Right atrium auricular region (tissue), 2 donors: ENCODE measurements around the gene MRPL53. TPM values are rescaled to one million over a fixed set of nuclear protein-coding genes. Genes with fewer than 3 reads are reported as not detected.
"Not testable (repeated sequence)": the region's sequence is repeated elsewhere in the genome, so short reads cannot be mapped to it uniquely, and the experiment has no call there.

ENCODE experiments used
- DNase-seq: peaks from one replicate; pipeline ENCODE4 v3.0.0-alpha.2; 2019; ENCODE audit warnings: low spot score
- H3K27ac ChIP-seq, 2 donors: fragments of 200-600 bp; sonication (generic); 1 replicate in 1 of 2; 2 replicates in 1 of 2; pipeline ENCODE4 v1.5.1; 2016 to 2019
- H3K27me3 ChIP-seq, 2 donors: fragments of 200-600 bp; sonication (generic); one replicate each; pipeline versions ENCODE4 v1.5.1 to v1.6.0; 2017 to 2019
- H3K36me3 ChIP-seq: fragments of 200-600 bp; sonication (generic); one replicate; pipeline ENCODE4 v1.5.1; 2016
- H3K4me1 ChIP-seq, 2 donors: fragments of 200-600 bp; sonication (generic); one replicate each; pipeline versions ENCODE4 v1.5.1 to v1.6.0; 2017 to 2019
- H3K4me3 ChIP-seq, 2 donors: fragments of 200-600 bp; sonication (generic); 1 replicate in 1 of 2; 2 replicates in 1 of 2; pipeline ENCODE4 v1.5.1; 2017 to 2019; ENCODE audit warnings: mild to moderate bottlenecking in 1 of 2, moderate library complexity in 1 of 2
- H3K9me3 ChIP-seq, 2 donors: fragments of 200-600 bp; sonication (generic); one replicate each; pipeline ENCODE4 v1.5.1; 2019
- CTCF ChIP-seq, 2 donors: fragments of 200-600 bp; sonication (generic); IDR thresholded peaks; one replicate each; pipeline ENCODE4 v1.5.1; 2019; ENCODE audit warnings: antibody characterized with exemption in 2 of 2
- total RNA-seq, 2 donors: library from RNA; depleted of rRNA; stranded (reverse); fragments of >200 nt; gene quantifications; one replicate each; pipeline ENCODE4 v1.1.0, GENCODE V29; 2016

MRPL53 gene
- total RNA-seq, 2 donors from 2014 or later = 19.8 to 81.4 TPM

GRCh38 chr2:74472945-74473258, 422 bp upstream of the MRPL53 start:
- peaks cover 15% of the 10 kb centered on the region for H3K36me3 ChIP-seq
- H3K27me3 ChIP-seq = no peaks in the 10 kb centered on the region
- no peaks in the 10 kb centered on the region for H3K9me3 ChIP-seq
- peak overlapping the region; percentile 66 to 68 for H3K4me3 ChIP-seq
- TF ChIP-seq CTCF (IDR thresholded peaks at IDR 0.05) = no peak
- DNase-seq = no peak
- H3K4me1 ChIP-seq = peaks cover 0 to 20% of the 10 kb centered on the region in 2 donors
- H3K27ac ChIP-seq = peak overlapping the region; percentile 79 to 90

- H3K36me3 ChIP-seq = peaks cover 15% of the 10 kb centered on the region
- no peak for TF ChIP-seq CTCF (IDR thresholded peaks at IDR 0.05)
- H3K4me3 ChIP-seq = peak overlapping the region; percentile 66 to 68
- H3K27me3 ChIP-seq = no peaks in the 10 kb centered on the region
- H3K9me3 ChIP-seq = no peaks in the 10 kb centered on the region
- H3K27ac ChIP-seq = peak overlapping the region; percentile 79 to 90
- no peak for DNase-seq
- peaks cover 0 to 20% of the 10 kb centered on the region in 2 donors for H3K4me1 ChIP-seq
Measured at GRCh38 chr2:74471332-74472065, 981 bp downstream of the MRPL53 start.

GRCh38 chr2:74470742-74471141, 1.7 kb downstream of the MRPL53 start:
- not testable (repeated sequence) for DNase-seq, H3K4me3 ChIP-seq, H3K27me3 ChIP-seq, H3K27ac ChIP-seq, H3K9me3 ChIP-seq
- peaks cover 0 to 24% of the 10 kb centered on the region in 2 donors for H3K4me1 ChIP-seq
- peaks cover 15% of the 10 kb centered on the region for H3K36me3 ChIP-seq

GRCh38 chr2:74464406-74464805, 8.1 kb downstream of the MRPL53 start:
- peaks cover 19% of the 10 kb centered on the region for H3K36me3 ChIP-seq
- H3K27me3 ChIP-seq = no peaks in the 10 kb centered on the region
- H3K4me1 ChIP-seq = peaks cover 0 to 18% of the 10 kb centered on the region in 2 donors
- H3K9me3 ChIP-seq = no peaks in the 10 kb centered on the region
- peak overlapping the region; percentile 93 to 94 for H3K4me3 ChIP-seq
- TF ChIP-seq CTCF (IDR thresholded peaks at IDR 0.05) = no peak
- no peak for DNase-seq
- H3K27ac ChIP-seq = peak overlapping the region; percentile 84 to 86

DNA sequence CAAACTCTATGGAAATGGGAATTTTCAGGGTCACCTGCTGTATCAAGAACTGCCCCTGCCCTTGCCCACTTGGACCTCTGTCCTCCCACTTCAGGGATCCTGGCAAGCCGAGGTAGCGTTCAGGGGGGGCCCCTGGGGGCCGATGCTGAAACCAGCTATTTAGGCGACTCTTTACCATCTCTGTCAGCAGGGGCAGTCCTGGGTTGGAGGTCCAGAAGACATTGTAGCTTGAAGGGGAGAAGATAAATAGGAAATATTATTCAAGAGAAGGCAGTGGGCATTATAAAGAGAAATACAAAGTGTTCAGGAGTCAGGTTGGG, 9.7 kb downstream of the MRPL53 start:
- no peak overlapping the region for H3K27ac ChIP-seq
- H3K4me3 ChIP-seq = no peak overlapping the region
- no peaks in the 10 kb centered on the region for H3K27me3 ChIP-seq
- no peak for TF ChIP-seq CTCF (IDR thresholded peaks at IDR 0.05)
- peaks cover 0 to 28% of the 10 kb centered on the region in 2 donors for H3K4me1 ChIP-seq
- no peaks in the 10 kb centered on the region for H3K9me3 ChIP-seq
- DNase-seq = no peak
- peaks cover 19% of the 10 kb centered on the region for H3K36me3 ChIP-seq

- H3K9me3 ChIP-seq = no peaks in the 10 kb centered on the region
- TF ChIP-seq CTCF (IDR thresholded peaks at IDR 0.05) = no peak
- H3K4me1 ChIP-seq = peaks cover 0 to 32% of the 10 kb centered on the region in 2 donors
- no peak for DNase-seq
- no peak overlapping the region for H3K4me3 ChIP-seq
- H3K27ac ChIP-seq = no peak overlapping the region
- H3K36me3 ChIP-seq = peaks cover 19% of the 10 kb centered on the region
- H3K27me3 ChIP-seq = no peaks in the 10 kb centered on the region
Measured at GRCh38 chr2:74462054-74462785, 10.3 kb downstream of the MRPL53 start.
